ENCODE results near the gene LHX3.

Gene LHX3

GRCh38 chr9:136204838-136205706 is at the start of gene LHX3:
LHX3 (minus strand) TSS chr9:136205128; CDS start chr9:136205012, 116 bp downstream.
- no peak for DNase-seq

GRCh38 chr9:136253246-136254130 is 48.6 kb upstream of the LHX3 start:
- DNase-seq, result no peak

GRCh38 chr9:136252846-136253245 is 47.9 kb upstream of the LHX3 start:
- no peak for DNase-seq

DNA sequence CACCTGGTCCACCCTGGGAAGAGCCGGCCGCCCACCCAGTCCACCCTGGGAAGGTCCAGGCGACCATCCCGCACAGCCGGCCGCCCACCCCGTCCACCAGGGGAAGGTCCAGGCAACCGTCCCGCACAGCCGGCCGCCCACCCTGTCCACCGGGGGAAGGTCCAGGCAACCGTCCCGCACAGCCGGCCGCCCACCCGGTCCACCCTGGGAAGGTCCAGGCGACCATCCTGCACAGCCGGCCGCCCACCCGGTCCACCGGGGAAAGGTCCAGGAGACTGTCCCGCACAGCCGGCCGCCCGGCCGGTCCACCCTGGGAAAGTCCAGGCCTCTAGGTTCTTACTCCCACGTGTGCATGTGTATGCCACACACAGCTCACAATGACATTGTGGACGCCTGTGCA is 47.4 kb upstream of the LHX3 start:
- no peak for DNase-seq

GRCh38 chr9:136251264-136252115 is 46.6 kb upstream of the LHX3 start:
- no peak for DNase-seq

DNA sequence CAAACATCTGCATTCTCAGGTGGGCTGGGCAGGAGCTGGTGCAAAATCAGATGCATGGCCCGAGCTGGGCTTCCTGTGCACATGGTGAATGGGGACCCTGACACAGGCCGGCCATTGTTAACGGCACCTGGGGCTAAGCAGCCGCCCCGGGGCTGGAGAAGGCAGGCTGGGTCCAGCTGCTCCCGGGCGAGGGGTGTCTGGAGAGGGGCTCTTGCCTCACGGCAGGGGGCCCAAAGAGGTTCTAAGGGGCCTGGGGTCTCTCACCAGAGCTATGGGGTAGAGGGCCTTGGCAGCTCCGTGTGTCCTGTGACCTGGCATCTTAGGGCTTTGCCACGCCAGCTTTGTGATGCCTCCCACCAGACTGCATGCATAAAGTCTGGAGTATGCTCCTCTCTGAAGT is 45.7 kb upstream of the LHX3 start:
- no peak for DNase-seq

DNA sequence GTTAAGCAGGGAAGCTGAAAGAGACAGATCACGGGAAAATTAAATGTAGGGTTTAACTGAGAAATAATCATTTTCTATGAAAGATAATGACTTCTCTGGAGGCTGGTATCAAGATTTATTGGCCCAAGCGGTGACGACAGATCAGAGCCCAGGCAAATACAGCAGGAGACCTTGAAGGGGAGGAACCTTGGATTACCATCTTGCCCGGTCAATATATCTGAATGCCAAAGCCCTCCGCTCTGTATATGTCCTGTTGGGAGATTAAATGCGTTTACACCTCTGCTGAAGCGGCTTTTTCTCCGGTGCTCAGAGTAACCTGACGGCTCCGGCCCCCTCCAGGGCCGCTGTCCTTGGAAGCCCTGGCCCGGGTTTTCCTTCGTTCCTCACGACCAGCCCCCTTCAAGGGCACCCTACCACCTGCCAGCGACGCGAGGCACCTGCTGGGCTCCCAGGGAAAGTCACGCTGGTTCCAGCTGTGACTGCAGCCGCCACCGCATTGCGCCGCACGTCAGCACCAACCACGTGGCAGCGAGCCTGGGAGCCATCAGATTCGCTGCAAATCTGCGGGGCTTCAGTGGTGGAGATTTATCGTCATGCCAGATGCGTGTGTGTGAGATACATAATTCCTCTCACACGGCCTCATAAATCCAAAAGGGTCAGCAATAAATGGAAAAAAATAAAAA is 45.1 kb upstream of the LHX3 start:
- peak; percentile 80 for DNase-seq

GRCh38 chr9:136248951-136249876 is 44.3 kb upstream of the LHX3 start:
- no peak for DNase-seq

GRCh38 chr9:136247947-136248637 is 43.2 kb upstream of the LHX3 start:
- no peak for DNase-seq

DNA sequence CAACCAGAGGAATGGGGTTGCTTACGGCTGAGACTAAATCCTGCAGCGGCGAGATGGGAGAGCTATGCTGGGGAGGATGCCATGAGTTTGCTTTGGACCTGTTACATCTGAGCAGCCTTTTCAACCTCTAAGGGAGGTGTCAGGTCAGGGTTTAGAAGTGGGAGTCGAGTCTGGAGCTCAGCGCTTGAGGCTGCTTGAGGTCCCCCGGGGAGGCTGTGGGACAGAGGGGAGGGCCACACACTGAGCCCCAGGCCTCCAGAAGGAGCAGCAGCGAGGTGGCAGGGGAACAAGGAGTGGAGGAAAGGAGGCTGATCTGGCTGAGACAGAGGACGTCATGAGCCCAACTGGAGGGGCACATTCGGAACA is 42.6 kb upstream of the LHX3 start:
- DNase-seq, result no peak

DNA sequence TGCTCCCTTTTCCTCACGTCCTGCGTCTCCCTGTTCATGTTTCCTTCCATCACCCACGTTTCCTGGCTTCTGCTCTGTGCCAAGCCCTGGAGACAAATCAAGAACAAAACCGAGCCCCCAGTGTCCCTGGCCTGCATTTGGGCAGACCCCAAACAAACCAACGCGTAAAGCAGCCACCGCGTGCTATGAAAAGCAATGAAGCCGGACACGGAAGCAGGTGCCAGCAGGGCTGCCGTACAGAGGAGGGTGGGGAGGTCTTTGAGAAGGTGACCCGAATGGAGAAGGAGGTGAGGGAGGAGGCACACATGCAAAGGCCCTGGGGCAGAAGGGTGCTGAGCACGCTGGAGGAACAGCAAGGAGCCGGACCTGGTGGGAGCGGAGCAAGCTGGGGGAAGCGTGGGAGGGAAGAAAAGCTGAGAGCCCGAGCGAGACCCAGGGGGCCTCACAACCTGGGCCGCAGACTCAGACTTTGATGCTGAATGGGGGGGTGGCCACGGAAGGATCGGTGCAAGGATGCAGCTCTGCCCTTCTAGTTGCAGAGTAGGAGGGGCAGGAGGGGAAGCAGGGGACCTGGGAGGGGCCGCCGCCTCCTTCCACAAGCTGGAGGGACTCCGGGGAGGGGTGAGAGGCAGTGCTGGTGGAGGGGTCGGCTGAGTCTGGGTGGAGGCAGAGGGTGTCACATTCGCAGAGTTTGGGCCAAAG is 42.1 kb upstream of the LHX3 start:
- DNase-seq, result no peak

GRCh38 chr9:136245219-136246150 is 40.6 kb upstream of the LHX3 start, which contains the start of gene QSOX2:
QSOX2 (minus strand) TSS chr9:136245812; CDS start chr9:136245803, 9 bp downstream.
- DNase-seq, result peak; percentile 53

DNA sequence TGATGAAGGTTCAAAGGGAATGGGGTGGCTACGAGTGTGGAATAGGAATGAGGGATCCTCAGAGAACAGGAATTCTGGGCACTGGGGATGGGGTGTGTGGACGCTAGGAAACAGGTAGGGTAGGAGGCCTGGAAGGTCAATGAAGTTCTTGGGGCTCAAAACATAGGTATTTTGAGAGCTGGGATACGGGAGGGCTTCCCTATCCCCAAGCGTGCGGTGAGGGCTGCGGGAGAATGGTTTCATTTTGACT is 40.0 kb upstream of the LHX3 start:
- no peak for DNase-seq

GRCh38 chr9:136244122-136244968 is 39.4 kb upstream of the LHX3 start:
- DNase-seq, result no peak

GRCh38 chr9:136243631-136244030 is 38.7 kb upstream of the LHX3 start:
- DNase-seq, result no peak

DNA sequence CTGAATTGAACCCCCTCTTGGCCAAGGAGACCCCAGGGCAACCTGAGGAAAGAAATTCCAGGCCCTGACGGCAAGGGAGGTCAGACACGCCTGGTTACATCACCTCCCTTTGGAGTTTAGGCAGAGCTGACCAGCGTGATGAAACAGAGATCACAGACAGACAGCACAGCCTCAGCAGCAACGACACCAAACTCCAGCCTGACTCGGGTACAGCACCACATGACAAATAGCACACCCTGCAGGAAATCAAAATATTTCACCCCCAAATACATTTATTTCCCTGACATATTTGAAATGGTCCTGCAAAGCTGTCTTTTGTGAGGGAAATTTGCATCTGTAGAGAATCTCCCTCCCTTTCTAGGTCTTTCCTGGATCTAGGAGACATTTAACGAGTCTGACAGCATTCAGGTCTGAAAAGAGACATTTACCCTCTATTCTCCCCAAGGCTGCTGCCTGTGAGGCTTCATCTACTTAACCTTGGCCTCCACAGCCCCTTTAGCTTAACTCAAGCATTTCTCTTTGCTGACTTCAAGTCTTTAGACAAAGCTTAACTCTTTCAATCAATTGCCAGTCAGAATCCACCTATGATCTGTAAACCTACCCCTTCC is 38.1 kb upstream of the LHX3 start:
- no peak for DNase-seq

DNA sequence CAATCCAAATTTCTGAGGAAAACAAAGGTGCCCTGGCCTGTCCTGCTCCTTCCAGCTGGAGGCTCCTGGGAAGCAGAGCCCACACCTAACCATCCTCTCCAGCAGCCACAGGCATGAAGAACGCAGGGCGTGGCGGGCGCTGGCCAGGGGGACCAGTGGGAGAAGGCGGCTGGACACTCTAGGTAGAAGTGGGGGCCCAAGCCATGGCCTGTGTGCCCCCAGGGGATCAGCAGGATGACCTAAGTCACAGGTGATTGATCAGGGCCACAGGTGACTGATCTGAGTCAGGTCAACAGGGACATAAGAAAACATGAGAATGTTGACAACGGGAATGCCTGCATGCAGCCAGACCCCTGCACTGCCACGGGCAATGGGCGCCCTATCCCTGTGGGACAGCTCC is 37.3 kb upstream of the LHX3 start:
- no peak for DNase-seq

DNA sequence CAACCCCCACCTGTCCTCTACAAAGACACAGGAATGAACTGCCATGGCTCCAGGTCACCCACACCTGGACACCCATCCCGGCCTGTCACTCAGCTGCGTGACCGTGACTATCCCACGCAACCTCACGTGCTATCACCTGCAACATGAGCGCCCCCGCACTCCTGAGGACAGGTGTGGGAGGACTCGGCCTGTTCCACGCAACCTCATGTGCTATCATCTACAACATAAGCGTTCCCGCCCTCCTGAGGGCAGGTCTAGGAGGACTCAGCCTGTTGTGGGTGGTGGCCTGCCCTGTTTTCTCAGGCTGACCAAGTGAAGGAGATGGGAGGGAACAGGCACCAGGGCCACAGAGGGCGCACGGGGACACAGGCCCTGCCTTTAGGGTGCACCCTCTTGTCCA is 36.6 kb upstream of the LHX3 start:
- DNase-seq, result no peak

All from SHP77 treated with DMSO at 0.1 percent for 48 hours (cell line).